BJ (cell line): ENCODE data around the gene NEK7. TPM values are rescaled to one million over a fixed set of nuclear protein-coding genes. Genes with fewer than 3 reads are reported as not detected.

Experiments used
- CTCF ChIA-PET: fragments of 350-600 bp; formaldehyde crosslinking; extraction: SDS; loops from one replicate; lab custom pipeline; 2021; ENCODE audit warnings: antibody characterized with exemption, inconsistent platforms; lab: Yijun Ruan, JAX
- POLR2A ChIA-PET: fragments of 300-600 bp; sonication (Branson Sonifier 250); formaldehyde crosslinking; extraction: SDS; loops from one replicate; lab custom pipeline; 2021; ENCODE audit warnings: antibody characterized with exemption; lab: Charles Lee
- DNase-seq: peaks from one replicate; pipeline ENCODE4 v3.0.0-alpha.2; 2011; ENCODE audit warnings: low read depth
- H3K27me3 ChIP-seq: 2 replicates; pipeline ENCODE4 v1.6.0; 2011; ENCODE audit warnings: low read length; ENCODE audit not compliant: control insufficient read depth, insufficient read depth
- H3K36me3 ChIP-seq: 2 replicates; pipeline ENCODE4 v1.5.1; 2011; ENCODE audit warnings: low read length; ENCODE audit not compliant: control insufficient read depth, insufficient read depth
- H3K4me3 ChIP-seq: 2 replicates; pipeline ENCODE4 v1.5.1; 2011; ENCODE audit warnings: low read depth, mild to moderate bottlenecking, control low read depth, low read length
- polyA plus RNA-seq: library from polyadenylated mRNA; depleted of rRNA; stranded (reverse); fragments of >200 nt; gene quantifications from 2 replicates; pipeline ENCODE4 v1.2.3, GENCODE V29; 2011
- TF ChIP-seq, protein P1 (sequence below): IDR thresholded peaks from 2 replicates; pipeline ENCODE4 v1.5.1; 2011; ENCODE audit warnings: low read depth, mild to moderate bottlenecking, control low read depth, inconsistent platforms, low read length, moderate library complexity; ENCODE audit not compliant: insufficient read depth

Gene NEK7
- polyA plus RNA-seq, 1 experiment = 428 TPM

DNA sequence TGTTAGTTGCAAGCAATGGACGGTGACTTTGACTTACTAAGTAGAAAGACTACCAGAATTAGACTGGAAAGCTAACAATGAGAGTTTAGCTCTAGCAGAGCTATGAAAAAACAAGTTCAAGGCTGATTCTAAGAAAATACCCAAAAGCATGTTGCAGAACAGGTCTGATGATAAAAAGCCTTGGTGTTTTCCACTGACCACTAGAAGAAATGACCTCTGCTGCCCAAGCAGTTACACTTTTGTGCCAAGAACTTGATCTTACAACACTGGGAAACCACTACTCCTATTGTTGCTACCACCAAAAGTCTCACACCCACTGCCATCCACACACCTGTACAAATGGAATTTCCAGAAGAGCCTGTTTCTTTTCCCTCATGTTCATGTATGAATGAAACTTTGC is 21.4 kb upstream of the NEK7 start:
- TF ChIP-seq, protein P1, sequence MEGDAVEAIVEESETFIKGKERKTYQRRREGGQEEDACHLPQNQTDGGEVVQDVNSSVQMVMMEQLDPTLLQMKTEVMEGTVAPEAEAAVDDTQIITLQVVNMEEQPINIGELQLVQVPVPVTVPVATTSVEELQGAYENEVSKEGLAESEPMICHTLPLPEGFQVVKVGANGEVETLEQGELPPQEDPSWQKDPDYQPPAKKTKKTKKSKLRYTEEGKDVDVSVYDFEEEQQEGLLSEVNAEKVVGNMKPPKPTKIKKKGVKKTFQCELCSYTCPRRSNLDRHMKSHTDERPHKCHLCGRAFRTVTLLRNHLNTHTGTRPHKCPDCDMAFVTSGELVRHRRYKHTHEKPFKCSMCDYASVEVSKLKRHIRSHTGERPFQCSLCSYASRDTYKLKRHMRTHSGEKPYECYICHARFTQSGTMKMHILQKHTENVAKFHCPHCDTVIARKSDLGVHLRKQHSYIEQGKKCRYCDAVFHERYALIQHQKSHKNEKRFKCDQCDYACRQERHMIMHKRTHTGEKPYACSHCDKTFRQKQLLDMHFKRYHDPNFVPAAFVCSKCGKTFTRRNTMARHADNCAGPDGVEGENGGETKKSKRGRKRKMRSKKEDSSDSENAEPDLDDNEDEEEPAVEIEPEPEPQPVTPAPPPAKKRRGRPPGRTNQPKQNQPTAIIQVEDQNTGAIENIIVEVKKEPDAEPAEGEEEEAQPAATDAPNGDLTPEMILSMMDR = no peak
- no peak for DNase-seq
- Histone ChIP-seq H3K36me3 (no peaks in the 10 kb centered on the region), H3K27me3 (no peaks in the 10 kb centered on the region), H3K4me3 (no peak overlapping the region)
- CTCF ChIA-PET = interaction anchor here (1.3 kb wide), 1 partner anchor 11 kb away, joined by 3 read pairs; no protein-coding TSS in a partner anchor
- POLR2A ChIA-PET = no interaction called here

DNA sequence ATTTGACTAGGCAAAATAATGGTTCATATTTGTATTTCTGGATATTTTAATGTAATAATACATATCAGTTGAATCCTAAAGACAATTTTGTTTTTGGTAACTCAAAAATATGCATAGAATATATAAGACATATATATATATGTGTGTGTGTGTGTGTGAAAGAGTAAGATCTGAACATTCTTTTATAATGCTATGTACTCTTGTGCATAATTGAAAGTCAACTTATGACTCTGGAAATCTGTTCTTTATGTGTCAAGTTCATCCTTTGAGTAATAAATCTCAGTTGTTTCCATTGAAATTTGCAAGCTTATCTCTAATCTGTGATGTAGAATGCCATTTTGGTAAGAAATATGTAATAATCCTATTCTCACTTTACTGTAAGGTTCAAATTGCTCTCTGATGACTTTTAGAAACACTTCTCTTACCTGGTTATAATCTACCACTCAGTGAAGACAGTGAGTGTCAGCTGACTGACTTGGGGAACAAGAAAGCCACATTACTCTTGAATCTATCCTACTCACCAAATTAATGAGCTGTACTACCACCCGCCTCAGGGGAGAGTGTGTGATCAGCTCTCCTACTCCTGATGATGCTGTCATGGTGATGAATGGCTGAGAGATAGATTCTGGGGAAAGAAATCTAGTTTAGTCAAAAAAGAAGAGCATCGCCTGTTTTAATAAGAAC is 15.0 kb upstream of the NEK7 start:
- no peak for DNase-seq
- POLR2A ChIA-PET = no interaction called here
- H3K36me3 ChIP-seq = no peaks in the 10 kb centered on the region
- no peaks in the 10 kb centered on the region for H3K27me3 ChIP-seq
- H3K4me3 ChIP-seq = no peak overlapping the region
- CTCF ChIA-PET = no interaction called here
- TF ChIP-seq, protein P1 = no peak

DNA sequence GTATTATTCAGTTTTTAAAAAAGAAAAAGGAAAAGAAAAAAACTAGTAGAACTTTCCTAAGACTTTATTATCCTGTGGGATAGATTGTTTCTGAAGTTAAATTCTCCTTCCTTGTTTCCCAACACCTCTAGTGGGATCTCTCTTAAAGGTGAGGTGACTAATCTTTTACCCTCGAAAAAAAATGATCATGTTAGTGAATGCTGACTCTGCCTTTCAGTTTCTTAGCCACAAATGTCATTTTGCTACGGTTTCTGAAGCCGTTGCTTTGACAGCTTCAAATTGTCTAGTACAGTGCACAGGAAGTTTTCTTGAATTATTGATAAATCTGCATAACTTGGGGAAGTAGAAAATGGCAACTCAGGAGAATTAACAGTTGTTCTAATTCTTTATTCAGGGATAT is 13.0 kb upstream of the NEK7 start:
- no peak for DNase-seq
- Histone ChIP-seq H3K4me3 (no peak overlapping the region), H3K27me3 (no peaks in the 10 kb centered on the region), H3K36me3 (no peaks in the 10 kb centered on the region)
- POLR2A ChIA-PET = no interaction called here
- TF ChIP-seq, protein P1 = no peak
- CTCF ChIA-PET = no interaction called here

DNA sequence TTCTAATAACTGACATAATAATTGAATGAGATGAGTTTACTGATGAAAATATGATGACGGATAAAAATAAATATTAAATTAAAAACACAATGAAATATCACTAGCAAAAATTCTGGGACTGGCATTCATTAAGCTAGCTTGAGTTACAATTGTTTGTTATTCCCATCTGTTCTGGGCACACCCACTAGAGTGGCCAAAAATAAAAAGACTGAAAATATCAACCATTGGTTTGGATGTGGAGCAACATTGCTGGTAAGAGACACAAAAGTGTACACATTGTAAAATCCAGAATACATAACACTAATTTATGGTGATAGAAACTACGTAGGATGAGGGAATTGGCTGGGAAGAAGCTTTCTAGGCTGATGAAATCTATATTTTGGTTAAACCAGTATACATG is 9.6 kb upstream of the NEK7 start:
- Histone ChIP-seq H3K27me3 (no peaks in the 10 kb centered on the region), H3K4me3 (no peak overlapping the region), H3K36me3 (no peaks in the 10 kb centered on the region)
- CTCF ChIA-PET = no interaction called here
- no peak for DNase-seq
- TF ChIP-seq, protein P1 = no peak
- POLR2A ChIA-PET = no interaction called here

DNA sequence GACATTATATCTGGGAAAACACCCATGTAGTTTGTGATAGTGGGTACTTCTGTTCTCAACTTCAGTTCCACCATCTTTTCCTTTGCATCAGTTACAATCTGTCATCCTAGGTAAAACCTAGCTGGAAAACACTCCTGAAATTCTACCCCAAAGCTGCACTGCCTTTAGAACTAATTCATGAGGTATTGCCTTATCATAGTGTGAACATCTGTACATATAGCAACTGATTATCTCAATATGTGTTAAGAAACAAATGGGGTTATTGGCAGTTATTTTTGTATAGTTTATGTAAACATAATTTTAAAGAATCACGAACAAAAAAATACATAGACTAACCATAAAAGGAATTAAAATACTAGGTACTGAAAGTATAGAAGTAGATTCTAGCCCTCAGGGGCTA is 6.4 kb upstream of the NEK7 start:
- POLR2A ChIA-PET = no interaction called here
- TF ChIP-seq, protein P1 = no peak
- Histone ChIP-seq H3K27me3 (no peaks in the 10 kb centered on the region), H3K36me3 (no peaks in the 10 kb centered on the region), H3K4me3 (no peak overlapping the region)
- CTCF ChIA-PET = no interaction called here
- DNase-seq = no peak
